BJ (cell line): ENCODE results near the gene PTH2R. TPM values are rescaled to one million over a fixed set of nuclear protein-coding genes. Genes with fewer than 3 reads are reported as not detected.
"Not testable (repeated sequence)": the region's sequence is repeated elsewhere in the genome, so short reads cannot be mapped to it uniquely, and the experiment has no call there.

Source experiments
- CTCF ChIA-PET: fragments of 350-600 bp; formaldehyde crosslinking; extraction: SDS; loops from one replicate; lab custom pipeline; 2021; ENCODE audit warnings: antibody characterized with exemption, inconsistent platforms; lab: Yijun Ruan, JAX
- POLR2A ChIA-PET: fragments of 300-600 bp; sonication (Branson Sonifier 250); formaldehyde crosslinking; extraction: SDS; loops from one replicate; lab custom pipeline; 2021; ENCODE audit warnings: antibody characterized with exemption; lab: Charles Lee
- DNase-seq: peaks from one replicate; pipeline ENCODE4 v3.0.0-alpha.2; 2011; ENCODE audit warnings: low read depth
- H3K27me3 ChIP-seq: 2 replicates; pipeline ENCODE4 v1.6.0; 2011; ENCODE audit warnings: low read length; ENCODE audit not compliant: control insufficient read depth, insufficient read depth
- H3K36me3 ChIP-seq: 2 replicates; pipeline ENCODE4 v1.5.1; 2011; ENCODE audit warnings: low read length; ENCODE audit not compliant: control insufficient read depth, insufficient read depth
- H3K4me3 ChIP-seq: 2 replicates; pipeline ENCODE4 v1.5.1; 2011; ENCODE audit warnings: low read depth, mild to moderate bottlenecking, control low read depth, low read length
- polyA plus RNA-seq: library from polyadenylated mRNA; depleted of rRNA; stranded (reverse); fragments of >200 nt; gene quantifications from 2 replicates; pipeline ENCODE4 v1.2.3, GENCODE V29; 2011
- TF ChIP-seq, protein P1 (sequence below): IDR thresholded peaks from 2 replicates; pipeline ENCODE4 v1.5.1; 2011; ENCODE audit warnings: low read depth, mild to moderate bottlenecking, control low read depth, inconsistent platforms, low read length, moderate library complexity; ENCODE audit not compliant: insufficient read depth

PTH2R gene
- polyA plus RNA-seq, 1 experiment: not detected

DNA sequence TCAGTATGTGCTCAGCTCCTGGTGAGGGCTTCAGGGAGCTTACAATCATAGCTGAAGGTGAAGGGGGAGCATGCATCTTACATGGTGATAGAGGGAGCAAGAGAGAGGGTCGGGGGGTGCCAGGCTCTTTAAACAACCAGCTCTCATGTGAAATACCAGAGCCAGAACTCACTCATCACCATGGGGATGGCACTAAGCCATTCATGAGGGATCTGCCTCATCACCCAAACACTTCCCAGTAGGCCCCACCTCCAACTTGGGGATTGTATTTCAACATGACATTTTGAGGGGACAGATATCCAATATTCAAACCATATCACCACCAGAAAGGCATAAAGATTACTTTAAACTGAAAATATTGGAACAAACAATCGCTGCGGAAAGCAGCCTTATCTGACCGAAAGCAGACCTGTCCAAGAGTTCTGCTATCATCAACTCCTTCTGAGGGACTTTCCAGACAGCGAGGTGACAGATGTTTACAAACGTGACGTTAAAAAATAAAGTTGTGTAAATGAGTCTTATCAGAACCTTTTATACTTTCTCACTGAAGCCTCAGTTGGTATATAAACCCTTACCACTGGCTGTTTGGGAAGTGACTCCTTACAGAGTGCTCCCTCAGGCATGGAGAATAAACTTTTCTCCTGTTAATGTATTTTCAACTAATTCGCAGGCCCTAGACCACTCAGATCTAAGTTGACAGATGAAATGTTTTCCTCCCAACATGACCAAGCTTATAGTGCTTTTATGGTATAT is 35.5 kb upstream of the PTH2R start:
- DNase-seq: no peak
- peaks cover 2% of the 10 kb centered on the region; the same call in 1 of the 2 replicates for H3K27me3 ChIP-seq
- no peaks in the 10 kb centered on the region for H3K36me3 ChIP-seq
- H3K4me3 ChIP-seq: no peak overlapping the region
- CTCF ChIA-PET: interaction anchor here (2.7 kb wide), 1 partner anchor 16 kb away, joined by 16 read pairs; no protein-coding TSS in a partner anchor
- TF ChIP-seq, protein P1, sequence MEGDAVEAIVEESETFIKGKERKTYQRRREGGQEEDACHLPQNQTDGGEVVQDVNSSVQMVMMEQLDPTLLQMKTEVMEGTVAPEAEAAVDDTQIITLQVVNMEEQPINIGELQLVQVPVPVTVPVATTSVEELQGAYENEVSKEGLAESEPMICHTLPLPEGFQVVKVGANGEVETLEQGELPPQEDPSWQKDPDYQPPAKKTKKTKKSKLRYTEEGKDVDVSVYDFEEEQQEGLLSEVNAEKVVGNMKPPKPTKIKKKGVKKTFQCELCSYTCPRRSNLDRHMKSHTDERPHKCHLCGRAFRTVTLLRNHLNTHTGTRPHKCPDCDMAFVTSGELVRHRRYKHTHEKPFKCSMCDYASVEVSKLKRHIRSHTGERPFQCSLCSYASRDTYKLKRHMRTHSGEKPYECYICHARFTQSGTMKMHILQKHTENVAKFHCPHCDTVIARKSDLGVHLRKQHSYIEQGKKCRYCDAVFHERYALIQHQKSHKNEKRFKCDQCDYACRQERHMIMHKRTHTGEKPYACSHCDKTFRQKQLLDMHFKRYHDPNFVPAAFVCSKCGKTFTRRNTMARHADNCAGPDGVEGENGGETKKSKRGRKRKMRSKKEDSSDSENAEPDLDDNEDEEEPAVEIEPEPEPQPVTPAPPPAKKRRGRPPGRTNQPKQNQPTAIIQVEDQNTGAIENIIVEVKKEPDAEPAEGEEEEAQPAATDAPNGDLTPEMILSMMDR: no peak
- POLR2A ChIA-PET: no interaction called here

DNA sequence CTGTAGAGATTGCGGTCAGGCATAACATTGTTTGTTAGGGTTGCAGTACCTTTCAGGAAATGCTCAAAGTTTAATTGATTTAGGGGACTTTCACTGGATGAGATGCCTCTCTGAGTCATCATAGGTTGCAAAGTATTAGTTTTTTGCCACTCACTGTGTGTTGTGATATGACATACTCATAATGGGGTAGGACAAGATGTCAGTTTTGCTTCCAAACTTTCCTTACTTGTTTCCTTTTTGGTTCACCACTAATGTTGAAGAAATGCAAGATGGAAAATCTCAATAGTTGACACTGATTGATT is 35.0 kb upstream of the PTH2R start:
- Histone ChIP-seq H3K36me3 (no peaks in the 10 kb centered on the region), H3K4me3 (no peak overlapping the region), H3K27me3 (peaks cover 3% of the 10 kb centered on the region; the same call in 1 of the 2 replicates)
- TF ChIP-seq, protein P1: no peak
- ChIA-PET CTCF (interaction anchor here (2.7 kb wide), 1 partner anchor 16 kb away, joined by 16 read pairs; no protein-coding TSS in a partner anchor), POLR2A (no interaction called here)
- no peak for DNase-seq

DNA sequence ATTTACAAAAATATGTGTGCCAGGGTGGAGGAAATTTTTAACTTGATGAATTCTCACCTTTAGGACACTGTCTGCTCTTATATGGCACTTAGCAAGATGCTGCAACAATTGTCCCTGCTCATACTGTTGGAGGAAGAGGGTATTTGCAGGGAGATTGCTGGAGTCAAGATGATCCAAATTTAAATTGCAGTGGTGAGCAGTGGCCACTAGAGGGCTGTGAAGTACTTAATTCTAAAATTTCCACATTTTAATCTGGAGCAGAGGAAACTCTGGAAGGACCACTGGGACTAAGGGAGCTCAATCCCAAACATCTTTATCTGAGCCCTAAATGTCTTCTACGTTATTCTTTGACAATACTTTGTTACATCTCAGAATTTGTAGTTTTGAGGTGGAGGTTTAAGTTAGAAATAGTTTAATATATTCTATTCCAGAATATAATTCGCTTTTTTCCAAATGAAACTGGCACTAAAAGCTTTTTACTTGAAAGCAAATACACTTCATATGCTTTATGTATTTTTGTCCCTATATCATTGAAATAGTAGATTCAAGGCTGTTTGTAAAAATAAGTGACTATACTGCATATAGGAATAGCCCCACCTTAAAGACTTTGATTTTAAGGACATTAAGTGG is 33.0 kb upstream of the PTH2R start:
- CTCF ChIA-PET: interaction anchor here (0.9 to 2.7 kb wide), 4 partner anchors 9 to 21 kb away, joined by 3 to 16 read pairs (median 4); no protein-coding TSS in a partner anchor
- H3K36me3 ChIP-seq: no peaks in the 10 kb centered on the region

DNA sequence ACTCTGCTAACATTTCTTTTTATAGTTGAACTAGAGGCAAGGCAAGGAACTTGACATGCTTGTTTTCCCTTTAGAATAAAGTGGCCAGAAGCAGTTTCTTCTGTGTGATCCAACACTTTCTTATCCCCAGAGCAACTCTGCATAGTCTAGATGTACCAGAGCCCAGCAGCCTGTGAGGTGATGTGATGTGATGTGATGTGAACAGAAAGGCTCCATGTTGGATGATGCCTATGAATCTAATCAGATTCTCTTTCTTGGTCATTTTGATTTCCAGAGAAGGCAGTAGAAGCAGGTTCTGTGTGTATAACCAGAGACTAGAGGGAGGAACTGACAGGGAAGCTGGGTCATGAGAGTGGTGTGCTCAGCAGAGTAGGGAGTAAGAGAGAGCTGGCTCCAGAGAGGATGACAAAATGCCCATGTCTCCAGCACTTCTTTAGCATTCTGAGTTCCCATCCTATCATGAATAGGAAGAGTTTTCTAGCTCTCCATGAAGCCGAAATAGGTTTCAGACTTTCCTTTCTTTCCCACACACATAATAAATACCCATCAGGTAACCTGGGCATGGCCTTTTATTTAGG is 31.0 kb upstream of the PTH2R start:
- CTCF ChIA-PET: interaction anchor here (1.7 kb wide), 1 partner anchor 13 kb away, joined by 5 read pairs; no protein-coding TSS in a partner anchor
- TF ChIP-seq, protein P1: no peak
- no peak for DNase-seq

More for the DNA sequence above, 33.0 kb upstream of the PTH2R start:
- Histone ChIP-seq H3K27me3 (peaks cover 4% of the 10 kb centered on the region; the same call in 1 of the 2 replicates), H3K4me3 (no peak overlapping the region)
- DNase-seq: no peak
- POLR2A ChIA-PET: no interaction called here
- TF ChIP-seq, protein P1: peak; percentile 84

DNA sequence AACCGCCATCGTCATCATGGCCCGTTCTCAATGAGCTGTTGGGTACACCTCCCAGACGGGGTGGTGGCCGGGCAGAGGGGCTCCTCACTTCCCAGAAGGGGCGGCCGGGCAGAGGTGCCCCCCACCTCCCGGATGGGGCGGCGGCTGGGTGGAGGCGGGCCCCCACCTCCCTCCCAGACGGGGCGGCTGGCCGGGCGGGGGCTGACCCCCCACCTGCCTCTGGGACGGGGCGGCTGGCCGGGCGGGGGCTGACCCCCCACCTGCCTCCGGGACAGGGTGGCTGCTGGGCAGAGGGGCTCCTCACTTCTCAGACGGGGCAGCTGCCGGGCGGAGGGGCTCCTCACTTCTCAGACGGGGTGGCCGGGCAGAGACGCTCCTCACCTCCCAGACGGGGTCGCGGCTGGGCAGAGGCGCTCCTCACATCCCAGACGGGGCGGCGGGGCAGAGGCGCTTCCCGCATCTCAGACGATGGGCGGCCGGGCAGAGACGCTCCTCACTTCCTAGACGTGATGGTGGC is 29.2 kb upstream of the PTH2R start:
- H3K27me3 ChIP-seq, POLR2A ChIA-PET, H3K36me3 ChIP-seq, DNase-seq, CTCF ChIA-PET, H3K4me3 ChIP-seq: not testable (repeated sequence)

More for the DNA sequence above, 31.0 kb upstream of the PTH2R start:
- no peak overlapping the region for H3K4me3 ChIP-seq
- peaks cover 4% of the 10 kb centered on the region; the same call in 1 of the 2 replicates for H3K27me3 ChIP-seq
- no peaks in the 10 kb centered on the region for H3K36me3 ChIP-seq
- POLR2A ChIA-PET: no interaction called here
